Activated CD4-positive, CD25-positive, alpha-beta regulatory T cell treated with anti-CD3 and anti-CD28 coated beads, Interleukin-2, amount 50 U/mL, for 16 hours (primary cell): Measurements from ENCODE around the gene OVOL2.

Source experiments
- DNase-seq: peaks from one replicate; pipeline ENCODE4 v3.0.0-alpha.2; 2020; ENCODE audit warnings: low read depth, low spot score

The OVOL2 gene

GRCh38 chr20:17985388-17986018, 72.2 kb downstream of the OVOL2 start:
- DNase-seq = no peak

- DNase-seq = no peak
Measured at GRCh38 chr20:17976305-17976704, 81.4 kb downstream of the OVOL2 start.
